GM13977 (cell line): ENCODE measurements around the gene SLC16A10.
"Not testable (repeated sequence)": the region's sequence is repeated elsewhere in the genome, so short reads cannot be mapped to it uniquely, and the experiment has no call there.

ENCODE experiments used
- DNase-seq: peaks from one replicate; pipeline ENCODE4 v3.0.0; 2012; ENCODE audit warnings: low spot score
- in situ Hi-C: fragments of 300-500 bp; cut with MboI; formaldehyde crosslinking; loops from one replicate; pipeline ENCODE4 v1.12.0; 2022; ENCODE audit warnings: low sequenced_read_pairs, low pct_unique_long_range_greater_than_20kb, mixed read lengths, inconsistent platforms; ENCODE audit not compliant: unreplicated experiment
- TF ChIP-seq, protein P1 (sequence below): IDR thresholded peaks from 2 replicates; pipeline ENCODE4 v1.5.1; 2012; ENCODE audit warnings: mild to moderate bottlenecking, control low read depth; ENCODE audit not compliant: insufficient read depth; ENCODE audit errors: extremely low read depth, missing control alignments

Gene SLC16A10

DNA sequence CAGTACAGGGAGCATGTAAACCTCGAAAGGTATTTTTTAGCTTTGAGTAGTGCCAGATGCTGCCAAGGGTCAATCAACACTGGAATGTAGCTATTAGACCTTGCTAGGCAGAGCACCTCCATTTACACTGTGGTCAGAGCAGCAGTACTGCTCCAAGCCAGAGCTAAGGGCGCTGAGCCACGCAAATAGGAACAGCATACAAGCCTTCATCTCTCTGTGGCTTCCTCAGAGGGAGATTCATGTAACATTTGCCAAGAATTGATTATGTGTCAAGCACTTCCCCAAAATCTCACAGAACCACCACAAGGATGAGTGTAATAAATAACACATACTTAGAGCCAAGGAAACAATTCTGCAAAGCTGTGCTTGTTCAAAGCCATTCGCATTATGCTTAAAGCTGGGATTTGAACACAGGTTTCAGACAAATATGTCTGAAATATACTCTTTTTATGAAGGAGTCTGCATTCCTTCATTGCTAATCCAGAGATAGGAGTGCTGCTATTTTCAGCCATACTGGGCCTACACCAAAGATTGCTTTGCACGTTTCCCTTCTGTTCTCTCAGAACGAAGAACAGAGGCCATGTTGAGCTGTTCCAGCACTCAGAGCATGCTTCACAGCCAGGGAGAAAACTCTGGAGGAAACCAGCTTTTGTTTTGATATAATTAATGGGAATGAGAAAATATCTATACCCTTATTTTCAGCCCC lies 97.7 kb downstream of the SLC16A10 start:
- in situ Hi-C loops, result no loop called here
- DNase-seq, result no peak
- TF ChIP-seq, protein P1, sequence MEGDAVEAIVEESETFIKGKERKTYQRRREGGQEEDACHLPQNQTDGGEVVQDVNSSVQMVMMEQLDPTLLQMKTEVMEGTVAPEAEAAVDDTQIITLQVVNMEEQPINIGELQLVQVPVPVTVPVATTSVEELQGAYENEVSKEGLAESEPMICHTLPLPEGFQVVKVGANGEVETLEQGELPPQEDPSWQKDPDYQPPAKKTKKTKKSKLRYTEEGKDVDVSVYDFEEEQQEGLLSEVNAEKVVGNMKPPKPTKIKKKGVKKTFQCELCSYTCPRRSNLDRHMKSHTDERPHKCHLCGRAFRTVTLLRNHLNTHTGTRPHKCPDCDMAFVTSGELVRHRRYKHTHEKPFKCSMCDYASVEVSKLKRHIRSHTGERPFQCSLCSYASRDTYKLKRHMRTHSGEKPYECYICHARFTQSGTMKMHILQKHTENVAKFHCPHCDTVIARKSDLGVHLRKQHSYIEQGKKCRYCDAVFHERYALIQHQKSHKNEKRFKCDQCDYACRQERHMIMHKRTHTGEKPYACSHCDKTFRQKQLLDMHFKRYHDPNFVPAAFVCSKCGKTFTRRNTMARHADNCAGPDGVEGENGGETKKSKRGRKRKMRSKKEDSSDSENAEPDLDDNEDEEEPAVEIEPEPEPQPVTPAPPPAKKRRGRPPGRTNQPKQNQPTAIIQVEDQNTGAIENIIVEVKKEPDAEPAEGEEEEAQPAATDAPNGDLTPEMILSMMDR, result no peak

DNA sequence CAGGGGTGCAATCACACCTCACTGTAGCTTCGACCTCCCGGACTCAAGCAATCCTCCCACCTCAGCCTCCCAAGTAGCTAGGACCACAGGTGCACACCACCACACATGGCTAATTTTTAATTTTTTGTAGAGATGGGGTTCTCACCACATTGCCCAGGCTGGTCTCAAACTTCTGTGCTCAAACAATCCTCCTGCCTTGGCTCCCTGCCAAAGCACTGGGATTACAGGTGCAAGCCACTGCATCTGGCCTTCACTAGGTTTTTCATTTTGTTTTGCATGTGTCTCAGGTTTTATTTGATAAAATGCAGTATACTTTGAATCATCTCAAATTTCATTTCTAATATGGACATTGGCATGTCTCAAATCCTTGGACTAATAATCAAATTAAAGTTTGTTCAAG lies 98.7 kb downstream of the SLC16A10 start:
- no peak for DNase-seq

GRCh38 chr6:111187874-111188273 lies 100.6 kb downstream of the SLC16A10 start:
- no peak for DNase-seq
- in situ Hi-C loops, result no loop called here
- TF ChIP-seq, protein P1, result no peak

More for the DNA sequence above, 98.7 kb downstream of the SLC16A10 start:
- in situ Hi-C loops, result no loop called here
- TF ChIP-seq, protein P1, result no peak

DNA sequence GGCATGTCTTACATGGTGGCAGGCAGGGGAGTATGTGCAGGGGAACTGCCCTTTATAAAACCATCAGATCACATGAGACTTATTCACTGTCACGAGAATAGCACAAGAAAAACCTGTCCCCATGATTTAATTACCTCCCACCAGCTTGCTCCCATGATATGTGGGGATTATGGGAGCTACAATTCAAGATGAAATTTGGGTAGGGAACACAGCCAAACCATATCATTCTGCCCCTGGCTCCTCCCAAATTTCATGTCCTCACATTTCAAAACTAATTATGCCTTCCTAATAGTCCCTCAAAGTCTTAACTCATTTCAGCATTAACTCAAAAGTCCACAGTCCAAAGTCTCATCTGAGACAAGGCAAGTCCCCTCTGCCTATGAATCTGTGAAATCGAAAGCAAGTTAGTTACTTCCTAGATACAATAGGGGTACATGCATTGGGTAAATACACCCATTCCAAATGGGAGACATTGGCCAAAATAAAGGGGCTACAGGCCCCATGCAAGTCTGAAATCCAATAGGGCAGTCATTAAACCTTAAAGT lies 102.4 kb downstream of the SLC16A10 start:
- DNase-seq, in situ Hi-C loops: not testable (repeated sequence)

DNA sequence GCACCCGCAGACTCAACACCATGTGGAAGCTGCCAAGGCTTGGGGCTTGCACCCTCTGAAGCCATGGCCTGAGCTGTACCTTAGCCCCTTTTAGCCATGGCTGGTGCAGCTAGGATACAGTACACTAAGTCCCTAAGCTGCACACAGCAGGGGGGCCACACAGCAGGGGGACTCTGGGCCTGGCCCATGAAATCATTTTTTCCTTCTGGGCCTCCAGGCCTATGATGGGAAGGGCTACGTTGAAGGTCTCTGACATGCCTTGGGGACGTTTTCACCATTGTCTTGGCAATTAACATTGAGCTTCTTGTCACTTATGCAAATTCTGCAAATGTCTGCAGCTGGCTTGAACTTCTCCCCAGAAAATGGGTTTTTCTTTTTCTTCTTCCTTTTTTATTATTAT lies 103.3 kb downstream of the SLC16A10 start:
- in situ Hi-C loops, result no loop called here
- TF ChIP-seq, protein P1, result no peak
- DNase-seq, result no peak

DNA sequence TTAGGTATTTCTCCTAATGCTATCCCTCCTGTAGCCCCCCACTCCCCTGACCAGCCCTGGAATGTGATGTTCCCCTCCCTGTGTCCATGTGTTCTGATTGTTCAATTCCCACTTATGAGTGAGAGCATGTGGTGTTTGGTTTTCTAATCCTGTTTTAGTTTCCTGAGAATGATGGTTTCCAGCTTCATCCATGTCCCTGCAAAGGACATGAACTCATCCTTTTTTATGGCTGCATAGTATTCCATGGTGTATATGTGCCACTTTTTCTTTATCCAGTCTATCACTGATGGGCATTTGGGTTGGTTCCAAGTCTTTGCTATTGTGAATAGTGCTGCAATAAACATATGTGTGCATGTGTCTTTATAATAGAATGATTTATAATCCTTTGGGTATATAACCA lies 103.8 kb downstream of the SLC16A10 start:
- in situ Hi-C loops, DNase-seq: not testable (repeated sequence)

DNA sequence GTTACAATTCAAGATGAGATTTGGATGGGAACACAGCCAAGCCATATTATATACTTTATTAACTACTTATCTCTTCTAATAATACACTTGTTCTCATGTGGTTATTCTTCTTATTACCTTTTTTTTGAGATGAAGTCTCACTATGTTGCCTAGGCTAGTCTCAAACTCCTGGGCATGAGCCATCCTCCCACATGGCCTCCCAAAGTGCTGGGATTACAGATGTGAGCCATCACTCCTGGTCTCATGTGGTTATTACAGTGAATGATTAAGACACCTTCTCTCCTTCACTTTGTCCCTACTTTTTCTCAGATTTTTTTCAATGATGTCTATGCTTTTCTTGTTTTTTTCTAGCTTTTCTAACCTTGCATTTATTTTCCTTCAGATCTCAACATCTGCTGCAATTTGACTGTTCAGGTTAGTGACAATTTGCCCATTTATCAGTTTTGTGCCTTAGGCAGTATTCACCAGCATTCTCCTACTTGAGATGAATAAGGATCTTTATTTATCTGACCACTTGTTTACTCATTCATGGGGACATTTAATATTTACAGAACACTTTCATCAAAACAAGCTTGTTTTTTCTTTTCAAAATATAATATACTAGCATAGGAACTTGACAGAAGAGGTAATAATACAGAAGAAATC lies 105.7 kb downstream of the SLC16A10 start:
- in situ Hi-C loops, result no loop called here
- TF ChIP-seq, protein P1, result no peak
- DNase-seq, result no peak
